ENCODE data around the gene FOXC1.

The FOXC1 gene

DNA sequence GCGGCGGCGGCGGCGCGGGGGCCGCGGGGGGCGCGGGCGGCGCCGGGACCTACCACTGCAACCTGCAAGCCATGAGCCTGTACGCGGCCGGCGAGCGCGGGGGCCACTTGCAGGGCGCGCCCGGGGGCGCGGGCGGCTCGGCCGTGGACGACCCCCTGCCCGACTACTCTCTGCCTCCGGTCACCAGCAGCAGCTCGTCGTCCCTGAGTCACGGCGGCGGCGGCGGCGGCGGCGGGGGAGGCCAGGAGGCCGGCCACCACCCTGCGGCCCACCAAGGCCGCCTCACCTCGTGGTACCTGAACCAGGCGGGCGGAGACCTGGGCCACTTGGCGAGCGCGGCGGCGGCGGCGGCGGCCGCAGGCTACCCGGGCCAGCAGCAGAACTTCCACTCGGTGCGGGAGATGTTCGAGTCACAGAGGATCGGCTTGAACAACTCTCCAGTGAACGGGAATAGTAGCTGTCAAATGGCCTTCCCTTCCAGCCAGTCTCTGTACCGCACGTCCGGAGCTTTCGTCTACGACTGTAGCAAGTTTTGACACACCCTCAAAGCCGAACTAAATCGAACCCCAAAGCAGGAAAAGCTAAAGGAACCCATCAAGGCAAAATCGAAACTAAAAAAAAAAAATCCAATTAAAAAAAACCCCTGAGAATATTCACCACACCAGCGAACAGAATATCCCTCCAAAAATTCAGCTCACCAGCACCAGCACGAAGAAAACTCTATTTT lies 2.0 kb downstream of the FOXC1 start:
- peak; percentile 79 for DNase-seq

GRCh38 chr6:1612299-1612973 lies 2.7 kb downstream of the FOXC1 start:
- no peak for DNase-seq

- peak; percentile 42 for DNase-seq
Measured at GRCh38 chr6:1612974-1613306, 3.2 kb downstream of the FOXC1 start.

- DNase-seq, result no peak
Measured at GRCh38 chr6:1613346-1613687, 3.6 kb downstream of the FOXC1 start.

GRCh38 chr6:1613688-1614447 lies 4.2 kb downstream of the FOXC1 start:
- DNase-seq, result peak; percentile 83

- DNase-seq, result peak; percentile 79
Measured at GRCh38 chr6:1614448-1615150, 4.9 kb downstream of the FOXC1 start.

GRCh38 chr6:1615151-1615852 lies 5.6 kb downstream of the FOXC1 start:
- DNase-seq, result peak; percentile 80

DNA sequence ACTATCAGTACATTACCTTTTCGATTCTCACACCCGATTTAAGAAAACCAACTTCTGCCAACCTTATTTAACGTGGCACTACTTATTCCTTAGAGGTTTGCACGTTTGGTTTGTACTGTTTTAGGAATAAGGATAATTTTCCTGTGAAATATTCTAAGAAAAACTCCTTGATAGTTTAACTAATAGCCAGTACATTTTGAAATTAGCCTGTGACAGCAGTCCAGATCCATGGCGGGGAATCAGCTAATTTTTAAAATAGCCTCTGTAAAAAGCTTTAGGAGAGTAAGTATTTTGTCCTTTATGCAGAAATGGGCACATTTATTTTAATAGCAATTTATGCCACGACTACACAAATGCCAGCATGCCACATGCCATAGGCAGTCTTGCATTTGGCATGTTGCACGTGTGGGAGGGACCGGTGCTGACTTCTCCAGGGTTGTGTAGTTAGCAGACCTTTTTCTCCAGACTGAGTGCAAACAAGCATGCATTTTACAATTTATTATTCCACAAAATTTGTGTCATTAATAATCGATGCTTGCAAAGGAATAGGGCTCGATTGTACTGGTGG lies 6.2 kb downstream of the FOXC1 start:
- peak; percentile 61 for DNase-seq

DNA sequence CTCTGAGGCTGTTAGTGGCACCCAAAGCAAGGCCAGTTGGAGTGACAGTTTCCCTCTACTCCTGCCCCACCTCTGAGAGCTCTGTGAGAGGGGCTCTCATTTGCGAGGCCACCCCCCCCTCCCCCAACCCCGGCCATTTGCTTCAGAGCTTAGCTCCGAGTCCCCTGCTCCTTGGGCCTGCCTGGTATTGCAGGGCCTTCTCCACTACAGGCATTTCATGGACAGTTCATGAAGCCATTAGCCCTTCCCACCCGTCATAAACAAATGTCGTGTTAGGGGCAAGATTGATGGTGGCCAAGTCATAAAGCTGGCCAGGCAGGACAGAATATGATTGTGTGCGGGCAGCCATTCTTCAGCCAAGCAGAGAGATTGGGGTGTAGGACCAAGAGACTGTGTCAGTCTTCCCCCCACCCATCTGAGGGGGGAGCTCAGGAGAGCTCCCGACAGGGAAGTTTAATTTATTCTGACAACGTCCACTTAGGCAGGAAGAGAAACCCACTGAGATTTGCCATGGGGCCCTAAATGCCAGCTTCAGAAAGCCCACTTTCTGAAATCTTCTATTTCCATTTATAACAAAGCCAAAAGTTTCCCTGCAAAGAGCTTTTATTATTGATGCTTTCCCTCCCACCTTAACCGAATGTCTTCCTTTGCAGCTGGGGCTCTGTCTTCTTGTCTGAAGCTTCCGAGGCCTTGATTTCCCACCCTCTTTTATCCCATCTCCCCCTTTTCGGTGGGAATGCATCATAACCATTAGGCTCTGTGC lies 7.2 kb downstream of the FOXC1 start:
- peak; percentile 46 for DNase-seq

- peak; percentile 47 for DNase-seq
Measured at GRCh38 chr6:1617466-1618310, 8.0 kb downstream of the FOXC1 start.

DNA sequence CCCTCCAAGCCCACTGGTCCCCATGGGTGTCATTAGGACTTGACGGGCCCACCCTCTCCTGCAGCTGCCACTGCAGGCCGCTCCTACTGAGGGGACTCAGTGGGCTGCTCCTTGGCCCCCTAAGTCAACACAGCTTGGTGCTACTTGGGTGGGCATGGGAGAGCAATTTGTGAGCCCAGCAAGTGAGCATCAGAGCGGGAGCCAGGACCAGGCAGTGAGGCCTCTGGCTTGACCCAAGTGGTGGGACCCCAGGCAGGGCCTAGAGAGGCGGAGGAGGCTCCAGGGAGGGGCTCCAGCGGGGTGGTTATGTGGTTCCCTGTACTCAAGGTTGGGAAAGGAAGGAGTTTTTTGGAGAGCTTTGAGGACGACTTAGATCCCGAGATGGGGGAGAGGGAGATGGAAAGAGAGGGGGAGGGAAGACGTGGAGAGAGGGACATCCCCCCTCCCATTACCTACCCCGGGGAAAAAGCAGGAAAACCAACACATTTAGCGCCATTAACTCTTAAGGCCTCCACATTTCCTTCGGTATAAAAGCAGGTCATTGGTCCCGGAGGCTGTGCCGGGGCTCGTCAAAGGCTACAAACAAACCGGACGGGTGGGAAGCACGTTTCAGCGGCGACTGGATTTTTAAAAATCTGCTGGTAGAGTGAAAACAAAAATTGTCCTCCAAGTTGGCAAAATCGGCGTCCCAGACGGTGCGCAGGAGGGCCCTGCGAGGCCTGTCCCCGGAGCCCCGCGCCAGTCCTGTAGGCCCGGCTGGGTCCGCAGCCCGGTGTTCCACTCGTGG lies 8.8 kb downstream of the FOXC1 start:
- DNase-seq, result peak; percentile 44

- DNase-seq, result peak; percentile 73
Measured at GRCh38 chr6:1619098-1619672, 9.5 kb downstream of the FOXC1 start.

DNA sequence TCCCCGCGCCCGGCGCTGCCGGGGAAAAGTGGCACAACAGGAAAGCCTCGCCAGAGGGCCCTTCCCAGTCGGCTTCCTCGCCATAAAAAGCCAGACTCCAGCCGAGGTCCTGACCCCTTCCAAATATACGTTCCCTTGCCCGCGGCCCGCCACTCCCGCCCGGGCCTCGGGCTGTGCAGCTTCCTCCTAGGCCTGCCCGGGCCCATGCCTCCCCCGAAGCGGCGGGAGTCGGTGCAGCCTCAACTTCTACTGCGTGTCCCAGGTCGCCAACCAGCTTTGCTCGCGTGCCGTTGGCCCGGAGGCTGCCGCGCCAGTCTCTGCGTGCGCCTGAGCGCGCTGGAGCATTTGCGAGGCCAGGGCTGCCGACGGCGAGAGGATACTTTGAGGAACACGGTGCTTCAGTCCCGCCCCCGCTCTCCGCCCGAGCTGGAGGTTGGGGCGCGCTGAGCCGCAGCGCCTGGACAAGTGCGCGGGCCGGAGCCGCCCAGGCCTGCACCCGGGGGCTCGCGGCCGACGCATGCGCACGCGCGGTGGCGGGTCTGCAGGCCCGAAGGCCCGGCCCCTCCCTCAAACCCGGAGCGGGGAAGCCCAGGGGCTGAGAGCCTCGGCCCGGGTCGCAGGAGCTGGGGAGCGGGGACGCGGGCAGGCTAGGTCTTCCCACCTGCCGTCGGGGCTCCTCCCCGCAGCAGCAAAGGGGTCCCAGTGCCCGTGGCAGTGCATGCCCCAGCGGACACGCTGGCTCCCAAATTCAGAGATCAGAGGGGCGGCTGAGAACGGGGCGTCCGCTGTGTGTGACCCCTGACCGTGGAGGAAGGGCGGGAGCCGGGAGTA lies 10.2 kb downstream of the FOXC1 start:
- peak; percentile 83 for DNase-seq

DNA sequence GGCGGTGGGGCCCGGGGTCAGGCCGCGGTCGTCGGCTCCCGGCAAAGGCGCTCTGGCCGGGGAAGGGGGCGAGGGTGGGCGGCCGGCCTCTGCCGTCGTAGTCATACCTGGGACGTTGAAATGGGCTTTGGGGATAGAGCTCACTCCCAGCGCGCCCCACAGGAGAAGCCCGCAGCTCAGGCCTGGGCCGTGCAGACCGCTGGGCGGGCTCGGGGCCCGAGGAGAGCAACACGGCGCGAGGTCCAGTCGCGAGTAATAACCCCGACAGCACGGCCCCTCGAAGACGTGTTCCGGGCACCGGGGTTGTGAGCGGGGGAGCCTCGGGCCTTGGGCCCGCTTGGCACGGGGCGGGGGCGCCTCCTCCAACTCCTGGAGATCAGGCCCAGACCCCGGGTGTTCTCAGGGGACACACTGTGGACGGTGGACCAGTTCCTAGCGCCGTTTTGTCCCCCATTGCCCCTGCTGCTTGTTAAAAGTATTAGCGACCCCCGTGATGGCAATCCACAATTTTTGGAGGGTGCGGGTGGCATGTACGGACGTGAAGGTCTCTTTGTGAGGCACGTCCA lies 10.9 kb downstream of the FOXC1 start:
- DNase-seq, result no peak

- peak; percentile 58 for DNase-seq
Measured at GRCh38 chr6:1621070-1621701, 11.5 kb downstream of the FOXC1 start.

- DNase-seq, result peak; percentile 68
Measured at GRCh38 chr6:1622220-1622850, 12.6 kb downstream of the FOXC1 start.

Measured in right kidney (tissue), 1 donor.